H9 (cell line): ENCODE data around the gene ZNF101. TPM values are rescaled to one million over a fixed set of nuclear protein-coding genes. Genes with fewer than 3 reads are reported as not detected.

Experiments
- DNase-seq: peaks from one replicate; pipeline ENCODE4 v3.0.0-alpha.2; 2017
- H2AFZ ChIP-seq: one replicate; pipeline ENCODE4 v1.6.1; 2013; ENCODE audit warnings: mild to moderate bottlenecking, low read length, control low read depth, moderate library complexity
- H2AK5ac ChIP-seq: 2 replicates; pipeline ENCODE4 v1.6.1; 2013; ENCODE audit warnings: low read length, control low read depth, mixed read lengths; ENCODE audit not compliant: insufficient read length
- H2BK120ac ChIP-seq: one replicate; pipeline ENCODE4 v1.6.1; 2013; ENCODE audit warnings: low read depth, mild to moderate bottlenecking, low read length, control low read depth, inconsistent platforms; ENCODE audit not compliant: poor library complexity, severe bottlenecking
- H2BK12ac ChIP-seq: 2 replicates; pipeline ENCODE4 v1.6.1; 2013; ENCODE audit warnings: low read length, control low read depth, mixed read lengths, low read depth; ENCODE audit not compliant: insufficient read length
- H2BK15ac ChIP-seq: 2 replicates; pipeline ENCODE4 v1.6.1; 2013; ENCODE audit warnings: low read depth, low read length, control low read depth
- H2BK20ac ChIP-seq: one replicate; pipeline ENCODE4 v1.6.1; 2013; ENCODE audit warnings: low read depth, mild to moderate bottlenecking, low read length, control low read depth, inconsistent platforms; ENCODE audit not compliant: poor library complexity, severe bottlenecking
- H2BK5ac ChIP-seq: 2 replicates; pipeline ENCODE4 v1.6.1; 2013; ENCODE audit warnings: low read length, control low read depth, mixed read lengths; ENCODE audit not compliant: insufficient read length
- H3K14ac ChIP-seq: 2 replicates; pipeline ENCODE4 v1.6.1; 2013; ENCODE audit warnings: low read length, control low read depth; ENCODE audit not compliant: insufficient read depth
- H3K18ac ChIP-seq: 2 replicates; pipeline ENCODE4 v1.6.1; 2013; ENCODE audit warnings: low read depth, mild to moderate bottlenecking, mixed read lengths, low read length, control low read depth; ENCODE audit not compliant: insufficient read length
- H3K23ac ChIP-seq: 2 replicates; pipeline ENCODE4 v1.6.1; 2013; ENCODE audit warnings: low read length, control low read depth, mixed read lengths, low read depth; ENCODE audit not compliant: insufficient read length
- H3K23me2 ChIP-seq: 2 replicates; pipeline ENCODE4 v1.6.1; 2013; ENCODE audit warnings: low read depth, mild to moderate bottlenecking, mixed read lengths, low read length, control low read depth; ENCODE audit not compliant: insufficient read length, poor library complexity, severe bottlenecking
- H3K27ac ChIP-seq: 2 replicates; pipeline ENCODE4 v1.5.1; 2013; ENCODE audit warnings: low read length, control low read depth, mixed read lengths, low read depth; ENCODE audit not compliant: insufficient read length
- H3K27me3 ChIP-seq: 2 replicates; pipeline ENCODE4 v1.6.1; 2013; ENCODE audit warnings: low read length, control low read depth, inconsistent platforms; ENCODE audit not compliant: insufficient read depth
- H3K4ac ChIP-seq: 2 replicates; pipeline ENCODE4 v1.6.1; 2013; ENCODE audit warnings: low read depth, mild to moderate bottlenecking, control low read depth, inconsistent platforms, low read length, moderate library complexity
- H3K4me1 ChIP-seq: 2 replicates; pipeline ENCODE4 v1.6.1; 2013; ENCODE audit warnings: low read length, control low read depth, inconsistent platforms; ENCODE audit not compliant: insufficient read depth
- H3K4me2 ChIP-seq: 2 replicates; pipeline ENCODE4 v1.6.1; 2013; ENCODE audit warnings: low read length, control low read depth, mixed read lengths; ENCODE audit not compliant: insufficient read length, insufficient read depth
- H3K56ac ChIP-seq: 2 replicates; pipeline ENCODE4 v1.6.1; 2013; ENCODE audit warnings: low read depth, mild to moderate bottlenecking, mixed read lengths, low read length, control low read depth; ENCODE audit not compliant: insufficient read length
- H3K79me1 ChIP-seq: 2 replicates; pipeline ENCODE4 v1.6.1; 2013; ENCODE audit warnings: low read depth, mild to moderate bottlenecking, moderate library complexity, low read length, control low read depth, inconsistent platforms; ENCODE audit not compliant: insufficient read depth, poor library complexity, severe bottlenecking
- H3K79me2 ChIP-seq: 2 replicates; pipeline ENCODE4 v1.6.1; 2013; ENCODE audit warnings: low read length, control low read depth, inconsistent platforms; ENCODE audit not compliant: insufficient read depth
- H3K9ac ChIP-seq: 2 replicates; pipeline ENCODE4 v1.6.1; 2013; ENCODE audit warnings: low read length, control low read depth, mixed read lengths; ENCODE audit not compliant: insufficient read length; ENCODE audit errors: extremely low read depth
- H3K9me3 ChIP-seq: one replicate; pipeline ENCODE4 v1.6.1; 2013; ENCODE audit warnings: low read depth, low read length, inconsistent platforms; ENCODE audit not compliant: control insufficient read depth
- H3T11ph ChIP-seq: one replicate; pipeline ENCODE4 v1.6.1; 2013; ENCODE audit warnings: mild to moderate bottlenecking, low read length, control low read depth, inconsistent platforms
- H4K20me1 ChIP-seq: one replicate; pipeline ENCODE4 v1.6.1; 2013; ENCODE audit not compliant: control insufficient read depth, insufficient read length, insufficient read depth
- H4K5ac ChIP-seq: 2 replicates; pipeline ENCODE4 v1.6.1; 2013; ENCODE audit warnings: low read depth, mild to moderate bottlenecking, mixed read lengths, low read length, control low read depth; ENCODE audit not compliant: insufficient read length
- H4K8ac ChIP-seq: replicated peaks from 2 replicates; pipeline ENCODE4 v1.6.1; 2013; ENCODE audit warnings: low read length, control low read depth, mixed read lengths, low read depth; ENCODE audit not compliant: insufficient read length
- H4K91ac ChIP-seq: 2 replicates; pipeline ENCODE4 v1.6.1; 2013; ENCODE audit warnings: low read depth, mild to moderate bottlenecking, moderate library complexity, mixed read lengths, low read length, control low read depth; ENCODE audit not compliant: insufficient read length
- H3K27ac Mint-ChIP-seq, 3 experiments: 2 replicates in 2 of 3; 3 replicates in 1 of 3; pipeline ENCODE4 v1.8.0; 2020 to 2021; ENCODE audit warnings: mixed read lengths in 3 of 3, mild to moderate bottlenecking in 1 of 3, moderate library complexity in 1 of 3
- H3K27me3 Mint-ChIP-seq: 2 replicates; pipeline ENCODE4 v1.8.0; 2021; ENCODE audit warnings: low read depth, mild to moderate bottlenecking, moderate library complexity, mixed read lengths
- H3K36me3 Mint-ChIP-seq, 3 experiments: 2 replicates in 2 of 3; 3 replicates in 1 of 3; pipeline ENCODE4 v1.8.0; 2020 to 2021; ENCODE audit warnings: low read depth in 3 of 3, mixed read lengths in 3 of 3; ENCODE audit not compliant: insufficient read depth in 1 of 3
- H3K4me1 Mint-ChIP-seq, 2 experiments: 2 replicates each; pipeline ENCODE4 v1.8.0; 2020; ENCODE audit warnings: mixed read lengths in 2 of 2
- H3K4me3 Mint-ChIP-seq, 2 experiments: 2 replicates in 1 of 2; 3 replicates in 1 of 2; pipeline ENCODE4 v1.8.0; 2020 to 2021; ENCODE audit warnings: mild to moderate bottlenecking in 2 of 2, mixed read lengths in 2 of 2, moderate library complexity in 1 of 2
- H3K9me3 Mint-ChIP-seq, 2 experiments: 2 replicates in 1 of 2; 3 replicates in 1 of 2; pipeline ENCODE4 v1.8.0; 2020; ENCODE audit warnings: mild to moderate bottlenecking in 2 of 2, mixed read lengths in 2 of 2, moderate library complexity in 1 of 2
- CTCF ChIP-seq: fragments of 200-600 bp; sonication (generic); conservative IDR thresholded peaks from 3 replicates; pipeline ENCODE4 v1.8.0; 2021; ENCODE audit warnings: antibody characterized with exemption, mild to moderate bottlenecking
- WGBS: extraction: QIAGEN DNeasy Blood & Tissue Kit; methylation state at CpG from one replicate; pipeline ENCODE4 v1.1.7; 2013; ENCODE audit warnings: missing lambda C conversion rate, low lambda C conversion rate, mixed read lengths; ENCODE audit not compliant: insufficient read length; ENCODE audit errors: extremely low coverage; 5-methylcytosine and 5-hydroxymethylcytosine counted together
- total RNA-seq: library from RNA; stranded (reverse); gene quantifications from 2 replicates; pipeline ENCODE4 v1.2.1, GENCODE V29; 2021

ZNF101 gene
- total RNA-seq, 1 experiment from 2014 or later: 46.9 TPM

GRCh38 chr19:19630426-19630825 lies 38.2 kb upstream of the ZNF101 start:
- H3K18ac ChIP-seq: no peak overlapping the region
- no peak overlapping the region for H3T11ph ChIP-seq
- no peak overlapping the region for H2BK5ac ChIP-seq
- H3K9me3 Mint-ChIP-seq: no peaks in the 10 kb centered on the region
- no peak overlapping the region for H2AK5ac ChIP-seq
- peaks cover 2% of the 10 kb centered on the region; the same call in 1 of the 2 replicates for H3K79me2 ChIP-seq
- H3K9ac ChIP-seq: no peak overlapping the region
- no peak overlapping the region for H2BK15ac ChIP-seq
- H3K4me2 ChIP-seq: no peak overlapping the region
- no peak for TF ChIP-seq CTCF
- no peak overlapping the region for H4K91ac ChIP-seq
- no peak overlapping the region for H3K14ac ChIP-seq
- H4K8ac ChIP-seq: no peak overlapping the region
- no peak overlapping the region for H3K56ac ChIP-seq
- H3K36me3 Mint-ChIP-seq: peaks cover 9 to 39% (median 36%) of the 10 kb centered on the region in 3 experiments; a peak in 6 of 7 replicates
- no peak overlapping the region for H3K4ac ChIP-seq
- H2BK20ac ChIP-seq: no peak overlapping the region
- H2AFZ ChIP-seq: no peak overlapping the region
- no CpG with 5 or more reads among the region's 2 CpGs for WGBS
- peaks cover 3% of the 10 kb centered on the region; the same call in 1 of the 2 replicates for H3K27me3 Mint-ChIP-seq
- H2BK12ac ChIP-seq: no peak overlapping the region
- H4K20me1 ChIP-seq: peaks cover 2% of the 10 kb centered on the region
- H3K23ac ChIP-seq: no peak overlapping the region
- peaks cover 16 to 20% of the 10 kb centered on the region in 2 experiments for H3K4me1 Mint-ChIP-seq
- peaks cover 10% of the 10 kb centered on the region for H3K23me2 ChIP-seq
- H4K5ac ChIP-seq: no peak overlapping the region
- H3K27ac Mint-ChIP-seq: no peak overlapping the region; a peak in 1 of 7 replicates
- no peak for DNase-seq
- no peak overlapping the region for H3K4me3 Mint-ChIP-seq
- H3K4me1 ChIP-seq: peaks cover 3% of the 10 kb centered on the region; the same call in 1 of the 2 replicates
- H3K27ac ChIP-seq: no peak overlapping the region
- H2BK120ac ChIP-seq: no peak overlapping the region
- no peaks in the 10 kb centered on the region for H3K27me3 ChIP-seq
- no peaks in the 10 kb centered on the region for H3K9me3 ChIP-seq
- no peaks in the 10 kb centered on the region for H3K79me1 ChIP-seq
